ENCODE data around the gene ATP2A1. TPM values are rescaled to one million over a fixed set of nuclear protein-coding genes. Genes with fewer than 3 reads are reported as not detected.
"Not testable (repeated sequence)": the region's sequence is repeated elsewhere in the genome, so short reads cannot be mapped to it uniquely, and the experiment has no call there.

The ATP2A1 gene
- total RNA-seq, 2 donors from 2014 or later = 0.41 to 0.42 TPM

DNA sequence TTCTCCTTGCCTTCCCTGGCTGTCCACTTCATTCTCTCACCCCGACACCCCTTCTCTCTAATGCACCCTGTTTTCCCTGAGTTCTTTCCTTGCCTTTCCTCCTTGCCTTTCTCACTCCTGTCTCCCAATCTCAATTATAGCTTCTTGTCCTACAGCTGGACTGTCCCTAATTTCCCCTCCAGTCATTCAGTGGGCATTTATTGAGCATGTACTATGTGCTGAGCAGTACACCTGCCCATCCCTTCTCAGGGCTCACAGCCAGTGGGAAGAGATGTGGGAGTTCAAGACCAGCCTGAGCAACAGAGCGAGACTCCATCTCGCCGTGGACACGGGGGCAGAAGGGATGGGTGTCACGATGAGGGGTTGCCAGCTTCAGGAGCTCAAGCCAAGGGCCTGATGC is 5.8 kb downstream of the ATP2A1 start:
- Histone ChIP-seq H3K27me3 (replicated peaks; ENCODE audit: insufficient read depth) (no peaks in the 10 kb centered on the region), H3K4me3 (no peak overlapping the region), H3K4me1 (ENCODE audit: control insufficient read depth in 1 of 2, low read depth in 2 of 2) (peaks cover 8 to 11% of the 10 kb centered on the region in 2 donors), H3K36me3 (no peaks in the 10 kb centered on the region), H3K9me3 (no peaks in the 10 kb centered on the region), H3K27ac (no peak overlapping the region)
- TF ChIP-seq, protein P1, sequence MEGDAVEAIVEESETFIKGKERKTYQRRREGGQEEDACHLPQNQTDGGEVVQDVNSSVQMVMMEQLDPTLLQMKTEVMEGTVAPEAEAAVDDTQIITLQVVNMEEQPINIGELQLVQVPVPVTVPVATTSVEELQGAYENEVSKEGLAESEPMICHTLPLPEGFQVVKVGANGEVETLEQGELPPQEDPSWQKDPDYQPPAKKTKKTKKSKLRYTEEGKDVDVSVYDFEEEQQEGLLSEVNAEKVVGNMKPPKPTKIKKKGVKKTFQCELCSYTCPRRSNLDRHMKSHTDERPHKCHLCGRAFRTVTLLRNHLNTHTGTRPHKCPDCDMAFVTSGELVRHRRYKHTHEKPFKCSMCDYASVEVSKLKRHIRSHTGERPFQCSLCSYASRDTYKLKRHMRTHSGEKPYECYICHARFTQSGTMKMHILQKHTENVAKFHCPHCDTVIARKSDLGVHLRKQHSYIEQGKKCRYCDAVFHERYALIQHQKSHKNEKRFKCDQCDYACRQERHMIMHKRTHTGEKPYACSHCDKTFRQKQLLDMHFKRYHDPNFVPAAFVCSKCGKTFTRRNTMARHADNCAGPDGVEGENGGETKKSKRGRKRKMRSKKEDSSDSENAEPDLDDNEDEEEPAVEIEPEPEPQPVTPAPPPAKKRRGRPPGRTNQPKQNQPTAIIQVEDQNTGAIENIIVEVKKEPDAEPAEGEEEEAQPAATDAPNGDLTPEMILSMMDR (IDR thresholded peaks at IDR 0.05) = no peak
- no peak for ATAC-seq (ENCODE audit: insufficient number of reproducible peaks, low FRiP score, low read depth)
- DNase-seq (ENCODE audit: low spot score) = no peak

GRCh38 chr16:28886945-28887344 is 8.7 kb downstream of the ATP2A1 start:
- H3K27ac ChIP-seq = no peak overlapping the region
- no peaks in the 10 kb centered on the region for H3K27me3 ChIP-seq (replicated peaks; ENCODE audit: insufficient read depth)
- DNase-seq (ENCODE audit: low spot score) (no peak), ATAC-seq (ENCODE audit: insufficient number of reproducible peaks, low FRiP score, low read depth) (no peak)
- no peak overlapping the region for H3K4me3 ChIP-seq
- no peaks in the 10 kb centered on the region for H3K9me3 ChIP-seq
- no peaks in the 10 kb centered on the region for H3K4me1 ChIP-seq (ENCODE audit: control insufficient read depth in 1 of 2, low read depth in 2 of 2)
- H3K36me3 ChIP-seq = no peaks in the 10 kb centered on the region
- TF ChIP-seq, protein P1 (IDR thresholded peaks at IDR 0.05) = no peak

DNA sequence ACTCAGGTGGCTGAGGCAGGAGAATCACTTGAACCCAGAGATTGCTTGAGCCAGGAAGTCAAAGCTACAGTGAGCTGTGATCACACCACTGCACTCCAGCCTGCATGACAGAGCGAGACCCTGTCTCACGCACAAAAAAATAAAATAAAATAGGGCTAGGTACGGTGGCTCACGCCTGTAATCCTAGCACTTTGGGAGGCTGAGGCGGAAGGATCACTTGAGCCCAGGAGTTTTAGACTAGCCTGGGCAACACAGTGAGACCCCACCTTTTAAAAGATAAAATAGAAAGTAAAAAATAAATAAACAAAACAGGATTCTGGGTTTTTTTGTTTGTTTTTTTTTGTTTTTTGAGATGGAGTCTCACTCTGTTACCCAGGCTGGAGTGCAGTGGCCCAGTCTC is 12.1 kb downstream of the ATP2A1 start:
- not testable (repeated sequence) for H3K9me3 ChIP-seq; H3K4me3 ChIP-seq; H3K4me1 ChIP-seq (ENCODE audit: control insufficient read depth in 1 of 2, low read depth in 2 of 2); H3K36me3 ChIP-seq; DNase-seq (ENCODE audit: low spot score); ATAC-seq (ENCODE audit: insufficient number of reproducible peaks, low FRiP score, low read depth); H3K27me3 ChIP-seq (replicated peaks; ENCODE audit: insufficient read depth); H3K27ac ChIP-seq

- Histone ChIP-seq H3K4me3 (no peak overlapping the region), H3K27ac (no peak overlapping the region), H3K36me3 (no peaks in the 10 kb centered on the region), H3K4me1 (ENCODE audit: control insufficient read depth in 1 of 2, low read depth in 2 of 2) (no peaks in the 10 kb centered on the region), H3K27me3 (replicated peaks; ENCODE audit: insufficient read depth) (no peaks in the 10 kb centered on the region), H3K9me3 (no peaks in the 10 kb centered on the region)
- TF ChIP-seq, protein P1 (IDR thresholded peaks at IDR 0.05) = no peak
- DNase-seq (ENCODE audit: low spot score) (no peak), ATAC-seq (ENCODE audit: insufficient number of reproducible peaks, low FRiP score, low read depth) (no peak)
Observed at GRCh38 chr16:28891964-28892890, 13.9 kb downstream of the ATP2A1 start.

DNA sequence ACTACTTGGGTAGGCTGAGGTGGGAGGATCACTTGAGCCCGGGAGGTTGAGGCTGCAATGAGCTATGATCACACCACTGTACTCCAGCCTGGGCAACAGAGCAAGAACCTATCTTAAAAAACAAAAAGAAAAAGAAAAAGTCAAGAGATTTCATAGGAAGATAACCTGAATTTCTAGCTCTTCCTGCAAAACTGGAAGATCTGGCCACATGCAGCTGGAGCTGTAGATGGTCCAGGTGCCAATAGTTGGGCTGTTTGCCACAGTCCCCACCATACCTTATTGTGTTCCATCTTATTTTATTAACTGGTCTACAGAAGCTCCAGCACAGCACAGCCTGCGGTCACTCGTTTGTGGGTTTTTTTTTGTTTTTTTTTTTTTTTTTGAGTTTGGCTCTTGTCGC is 15.0 kb downstream of the ATP2A1 start:
- DNase-seq (ENCODE audit: low spot score) (no peak), ATAC-seq (ENCODE audit: insufficient number of reproducible peaks, low FRiP score, low read depth) (no peak)
- Histone ChIP-seq H3K27me3 (replicated peaks; ENCODE audit: insufficient read depth) (no peaks in the 10 kb centered on the region), H3K4me1 (ENCODE audit: control insufficient read depth in 1 of 2, low read depth in 2 of 2) (no peaks in the 10 kb centered on the region), H3K9me3 (no peaks in the 10 kb centered on the region), H3K27ac (no peak overlapping the region), H3K4me3 (no peak overlapping the region), H3K36me3 (no peaks in the 10 kb centered on the region)
- TF ChIP-seq, protein P1 (IDR thresholded peaks at IDR 0.05) = no peak

Data from thoracic aorta (tissue), 2 donors.